ENCODE measurements around the gene CIC. TPM values are rescaled to one million over a fixed set of nuclear protein-coding genes. Genes with fewer than 3 reads are reported as not detected.

CIC gene
- total and polyA plus RNA-seq, 2 of the 13 experiments (the other 11 are each of a cell fraction or from before 2014, with no cell fraction given), result 5.9 to 8.0 TPM

DNA sequence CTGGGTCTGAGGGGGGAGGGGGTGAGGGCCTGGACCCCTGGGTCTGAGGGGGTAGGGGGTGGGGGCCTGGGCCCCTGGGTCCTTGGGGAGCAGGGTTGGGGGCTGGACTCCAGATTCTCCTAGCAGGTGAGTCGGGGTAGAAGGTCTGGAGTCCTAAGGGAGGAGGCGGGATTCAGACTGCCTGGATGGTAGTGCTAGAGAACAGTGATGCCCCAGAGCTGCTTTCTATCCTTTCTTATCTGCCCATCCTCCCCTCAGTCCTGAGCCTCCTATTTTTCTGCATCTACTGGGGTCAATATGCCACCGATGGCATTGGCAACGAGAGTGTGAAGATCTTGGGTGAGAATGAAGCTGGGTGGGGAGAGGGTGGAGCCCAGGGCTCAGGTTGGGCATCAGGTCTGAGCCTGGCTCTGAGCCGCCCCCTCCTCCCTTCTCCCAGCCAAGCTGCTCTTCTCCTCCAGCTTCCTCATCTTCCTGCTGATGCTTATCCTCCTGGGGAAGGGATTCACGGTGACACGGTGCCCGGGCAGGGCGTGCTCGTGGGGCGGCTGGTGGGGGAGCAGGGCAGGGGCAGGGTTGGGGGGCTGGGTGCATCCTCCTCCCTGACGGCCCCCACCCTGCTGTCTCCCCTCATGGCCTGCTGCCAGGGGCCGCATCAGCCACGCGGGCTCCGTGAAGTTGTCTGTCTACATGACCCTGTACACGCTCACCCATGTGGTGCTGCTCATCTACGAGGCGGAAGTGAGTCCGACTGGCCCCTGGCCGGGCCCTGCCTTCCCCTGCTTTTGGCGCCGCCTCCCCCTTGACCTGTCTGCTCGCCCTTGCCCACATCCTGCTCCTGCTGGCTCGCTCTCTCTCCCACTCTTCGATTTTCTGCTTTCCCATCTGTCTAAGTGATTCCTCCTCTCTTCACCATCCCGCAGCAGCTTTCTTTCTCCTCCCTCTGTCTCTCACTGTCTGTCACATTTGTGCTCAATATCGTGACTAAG, 47.5 kb downstream of the CIC start (continued):
- TF ChIP-seq ZNF740 (CRISPR knock-in tag; IDR thresholded peaks at IDR 0.05) (no peak), ZNF891 (CRISPR knock-in tag; IDR thresholded peaks at IDR 0.05) (no peak), ADNP (CRISPR knock-in tag; IDR thresholded peaks at IDR 0.05) (no peak), ZMYM4 (CRISPR knock-in tag; IDR thresholded peaks at IDR 0.05) (no peak), CTCF (CRISPR knock-in tag; IDR thresholded peaks at IDR 0.05) (no peak; the same call in 1 of the 2 replicates), MXI1 (IDR thresholded peaks at IDR 0.05; ENCODE audit: borderline replicate concordance, low read depth, low read length) (peak; percentile 42; the same call in 1 of the 3 replicates), BRF2 (CRISPR knock-in tag; IDR thresholded peaks at IDR 0.05) (no peak), ZBTB1 (CRISPR knock-in tag; IDR thresholded peaks at IDR 0.05; ENCODE audit: borderline replicate concordance) (no peak), ZNF292 (CRISPR knock-in tag; IDR thresholded peaks at IDR 0.05; ENCODE audit: borderline replicate concordance, low read depth) (peak; percentile 36; the same call in 1 of the 2 replicates), ZNF775 (CRISPR knock-in tag; IDR thresholded peaks at IDR 0.05; ENCODE audit: borderline replicate concordance) (no peak), SRSF9 (IDR thresholded peaks at IDR 0.05; ENCODE audit: borderline replicate concordance, insufficient read depth, low read depth, low read length, poor library complexity, severe bottlenecking) (no peak), TRIM24 (CRISPR knock-in tag; IDR thresholded peaks at IDR 0.05) (no peak), ZBTB10 (CRISPR knock-in tag; IDR thresholded peaks at IDR 0.05; ENCODE audit: borderline replicate concordance) (no peak), STAT6 (CRISPR knock-in tag; IDR thresholded peaks at IDR 0.05; ENCODE audit: borderline replicate concordance) (no peak), ISX (CRISPR knock-in tag; conservative IDR thresholded peaks at IDR 0.05) (no peak), ZNF160 (CRISPR knock-in tag; IDR thresholded peaks at IDR 0.05) (no peak), ZNF382 (CRISPR knock-in tag; IDR thresholded peaks at IDR 0.05; ENCODE audit: borderline replicate concordance) (no peak), NFRKB (IDR thresholded peaks at IDR 0.05) (no peak), BCL6 (CRISPR knock-in tag; IDR thresholded peaks at IDR 0.05) (no peak), NFKBIZ (CRISPR knock-in tag; IDR thresholded peaks at IDR 0.05) (0 out of 2 replicates have a peak, but pooled peaks have one; percentile 39)
